NK-92 (cell line): ENCODE results near the gene TMEM161A.
"Not testable (repeated sequence)": the region's sequence is repeated elsewhere in the genome, so short reads cannot be mapped to it uniquely, and the experiment has no call there.

Source experiments
- DNase-seq: peaks from one replicate; lab custom pipeline; 2025; ENCODE audit not compliant: unreplicated experiment; lab: John Stamatoyannopoulos, UW

Gene TMEM161A

GRCh38 chr19:19123386-19123785 lies 14.9 kb downstream of the TMEM161A start:
- no peak for DNase-seq

- no peak for DNase-seq
These were observed 15.4 kb downstream of the TMEM161A start for GRCh38 chr19:19122902-19123301.

- no peak for DNase-seq
These were observed 16.9 kb downstream of the TMEM161A start for GRCh38 chr19:19121371-19121770.

GRCh38 chr19:19120308-19121231 lies 17.7 kb downstream of the TMEM161A start:
- no peak for DNase-seq

- no peak for DNase-seq
These were observed 18.7 kb downstream of the TMEM161A start for GRCh38 chr19:19119325-19120237.

GRCh38 chr19:19115954-19116353 lies 22.3 kb downstream of the TMEM161A start:
- DNase-seq, result no peak

GRCh38 chr19:19113040-19113626 lies 25.1 kb downstream of the TMEM161A start:
- DNase-seq, result no peak

- no peak for DNase-seq
These were observed 26.2 kb downstream of the TMEM161A start for GRCh38 chr19:19111967-19112580.

GRCh38 chr19:19111136-19111835 lies 27.0 kb downstream of the TMEM161A start:
- DNase-seq, result no peak

- no peak for DNase-seq
These were observed 27.7 kb downstream of the TMEM161A start for GRCh38 chr19:19110410-19111135.

- DNase-seq, result no peak
These were observed 28.7 kb downstream of the TMEM161A start for GRCh38 chr19:19109601-19110000.

GRCh38 chr19:19107654-19108053 lies 30.6 kb downstream of the TMEM161A start:
- no peak for DNase-seq

GRCh38 chr19:19106938-19107337 lies 31.3 kb downstream of the TMEM161A start:
- not testable (repeated sequence) for DNase-seq

- no peak for DNase-seq
These were observed 32.2 kb downstream of the TMEM161A start for GRCh38 chr19:19106056-19106551.

GRCh38 chr19:19105365-19106055 lies 32.8 kb downstream of the TMEM161A start:
- DNase-seq, result no peak

- no peak for DNase-seq
These were observed 35.1 kb downstream of the TMEM161A start for GRCh38 chr19:19103167-19103566.

- not testable (repeated sequence) for DNase-seq
These were observed 35.7 kb downstream of the TMEM161A start for GRCh38 chr19:19102566-19102965.

GRCh38 chr19:19101540-19101939 lies 36.7 kb downstream of the TMEM161A start:
- DNase-seq, result no peak
